Activated CD8-positive, alpha-beta memory T cell treated with anti-CD3 and anti-CD28 coated beads for 1 hour (primary cell): Measurements from ENCODE around the gene C2orf49.

Experiments
- DNase-seq, 2 donors: peaks; one replicate each; pipeline ENCODE4 v3.0.0-alpha.2; 2020; ENCODE audit warnings: low read depth in 1 of 2; ENCODE audit errors: extremely low read depth in 1 of 2

The C2orf49 gene

DNA sequence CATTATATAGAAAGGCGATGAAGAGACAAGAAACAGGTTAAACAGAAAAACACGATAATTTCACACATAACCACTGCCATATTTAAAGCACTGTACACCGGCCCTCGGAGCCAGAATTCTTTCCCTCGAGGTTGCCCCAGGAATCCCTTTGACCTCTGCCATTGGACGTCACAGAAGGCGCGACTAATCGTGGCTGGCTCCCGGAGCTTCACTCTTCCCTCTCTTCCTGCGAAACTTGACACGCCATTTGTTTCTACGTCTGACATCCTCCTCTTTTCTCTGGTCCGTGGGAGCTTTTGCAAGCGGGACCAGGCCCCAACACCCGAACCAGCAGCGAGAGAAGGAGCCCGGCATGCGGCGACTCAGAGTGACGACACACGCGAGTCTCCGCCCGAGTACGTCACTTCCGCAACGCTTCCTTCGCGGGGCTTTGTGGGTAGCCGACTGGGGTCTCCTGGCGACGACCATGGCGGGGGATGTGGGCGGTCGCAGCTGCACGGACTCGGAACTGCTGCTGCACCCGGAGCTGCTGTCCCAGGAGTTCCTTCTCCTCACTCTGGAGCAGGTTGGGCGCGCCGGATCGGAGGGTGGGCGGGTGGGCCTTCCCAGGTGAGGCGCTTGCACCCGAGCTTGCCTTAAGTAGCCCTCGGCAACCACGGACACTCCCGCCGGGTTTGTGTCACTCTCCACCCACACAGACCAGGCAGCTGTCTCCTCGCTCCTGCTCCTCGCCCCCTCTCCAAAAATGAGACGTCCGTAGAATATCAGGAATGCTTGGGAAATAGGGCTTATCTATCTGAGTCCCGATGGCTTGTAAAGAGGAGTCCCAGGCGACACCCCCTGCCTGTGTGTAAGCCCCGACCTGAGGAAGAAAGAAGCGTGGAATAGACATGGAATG is at the start of gene C2orf49:
C2orf49 (plus strand) TSS at position 419 of the 898 bp plus-strand sequence; CDS start at position 467, 48 bp downstream.
- peak; percentile 69 to 82 for DNase-seq

GRCh38 chr2:105287692-105288091 is 49.6 kb upstream of the C2orf49 start:
- DNase-seq = no peak

- no peak for DNase-seq
These were observed 49.2 kb upstream of the C2orf49 start for GRCh38 chr2:105288133-105288532.

GRCh38 chr2:105290981-105291660 is 46.2 kb upstream of the C2orf49 start:
- DNase-seq = no peak

- DNase-seq = no peak
These were observed 45.4 kb upstream of the C2orf49 start for GRCh38 chr2:105291981-105292380.

DNA sequence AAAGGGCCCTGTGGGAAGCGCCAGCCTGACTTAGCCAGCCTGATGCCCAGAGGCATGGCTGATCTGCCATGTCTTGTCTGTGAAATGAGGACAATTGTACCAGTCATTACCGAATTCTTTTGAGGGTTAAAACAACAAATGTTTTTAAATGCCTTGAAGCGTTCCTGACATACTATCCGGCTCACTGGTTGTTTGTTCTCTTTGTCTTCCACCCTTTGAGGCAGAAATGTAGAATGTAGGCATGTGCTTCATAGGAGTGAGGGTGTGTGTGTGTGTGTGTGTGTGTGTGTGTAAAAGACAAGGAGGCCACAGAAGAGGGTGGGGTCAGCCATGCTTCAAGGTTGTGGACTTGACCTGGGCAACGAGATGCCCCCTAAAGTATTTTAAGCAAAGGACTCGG is 43.3 kb upstream of the C2orf49 start:
- no peak for DNase-seq

DNA sequence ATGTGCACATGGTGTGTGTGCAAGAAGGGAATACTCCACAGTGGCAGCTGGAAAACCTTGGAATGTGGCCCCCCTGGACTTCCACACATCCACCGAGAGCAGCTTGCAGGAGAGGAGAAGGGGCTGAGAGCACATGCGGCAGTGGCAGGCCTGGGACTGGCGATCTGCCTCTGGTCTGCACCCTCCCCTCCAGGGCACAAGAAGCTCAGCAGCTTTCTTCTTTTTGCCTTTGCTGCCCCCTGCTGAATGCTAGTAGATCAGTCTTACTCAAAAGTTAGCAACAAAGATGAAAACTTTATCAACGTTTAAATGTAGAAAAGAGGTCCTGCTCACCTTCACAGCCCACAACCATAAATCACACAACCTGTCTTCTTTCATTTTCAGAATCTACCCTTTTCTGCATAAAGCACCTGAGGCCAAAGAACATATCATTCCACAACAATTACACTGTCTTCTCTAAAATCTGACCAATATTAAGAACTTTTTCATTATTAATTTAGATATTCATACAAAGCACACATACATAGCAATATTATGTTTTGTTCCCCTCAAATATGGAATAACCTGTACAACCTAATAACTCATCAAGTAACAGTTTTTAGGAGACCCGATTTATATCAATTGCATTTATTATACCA is 42.4 kb upstream of the C2orf49 start:
- no peak for DNase-seq

DNA sequence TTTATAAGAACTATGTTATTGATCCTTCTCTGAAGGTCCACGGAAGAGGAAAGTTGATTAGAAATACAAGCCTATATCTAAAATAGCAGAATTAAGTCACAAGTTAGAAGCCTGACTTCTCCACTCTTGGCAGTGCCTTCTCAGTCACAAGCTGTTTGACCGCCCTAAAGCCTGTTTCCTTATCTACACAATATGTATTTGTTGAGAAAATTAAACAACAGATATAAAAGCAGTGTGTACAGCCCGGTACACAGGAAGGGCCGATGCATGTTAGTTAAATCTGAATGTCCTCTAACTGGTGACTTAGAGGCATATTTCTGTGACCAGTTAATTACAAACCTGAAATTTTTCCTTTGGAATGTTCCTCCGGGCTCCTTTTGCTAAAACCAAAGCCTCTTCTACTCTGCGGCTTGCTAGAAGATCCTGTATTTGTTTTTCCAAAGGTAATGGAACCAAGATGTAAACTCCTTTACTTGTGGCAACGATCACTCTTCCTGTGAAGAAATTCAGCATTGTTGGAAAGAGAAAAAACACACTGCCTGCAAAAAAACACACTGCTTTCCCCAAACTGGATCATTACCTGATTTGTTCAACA is 41.2 kb upstream of the C2orf49 start:
- no peak for DNase-seq

- no peak for DNase-seq
These were observed 40.1 kb upstream of the C2orf49 start for GRCh38 chr2:105297216-105297615.

DNA sequence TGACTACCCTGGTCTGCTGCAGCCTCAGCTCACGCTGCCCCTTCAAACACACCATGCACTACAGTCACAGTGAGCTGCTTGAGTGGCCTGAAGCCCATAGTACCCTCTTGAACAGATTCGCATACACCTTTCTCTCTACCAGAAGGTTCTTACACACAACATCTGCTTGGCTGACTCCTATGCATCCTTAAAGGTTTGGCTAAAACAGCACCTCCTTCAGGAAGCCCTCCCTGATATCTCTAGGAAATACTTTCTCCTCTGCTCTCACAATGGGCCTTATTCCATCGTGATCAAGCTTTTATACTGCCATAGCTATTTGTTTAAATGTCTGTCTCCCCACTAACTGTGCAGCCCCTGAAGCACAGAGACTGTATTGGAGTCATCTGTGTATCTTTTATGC is 39.3 kb upstream of the C2orf49 start:
- no peak for DNase-seq

DNA sequence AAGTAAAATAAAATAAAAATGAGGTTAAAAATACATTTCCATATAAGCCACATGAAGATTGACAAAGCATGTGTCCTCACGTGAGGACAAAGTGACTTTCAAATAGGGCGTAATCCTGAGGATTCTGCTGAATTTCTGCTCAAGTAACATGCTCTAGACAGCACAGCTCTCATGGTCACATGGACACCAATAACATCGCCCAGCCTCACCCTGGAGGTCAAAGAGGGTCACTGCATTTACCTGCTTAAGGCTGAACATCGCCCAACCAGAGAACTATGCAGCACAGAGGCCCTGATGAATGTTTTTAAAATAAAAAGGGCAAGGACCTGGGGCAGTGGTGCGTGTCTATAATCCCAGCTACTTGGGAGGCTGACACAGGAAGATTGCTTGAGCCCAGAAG is 38.0 kb upstream of the C2orf49 start:
- no peak for DNase-seq

DNA sequence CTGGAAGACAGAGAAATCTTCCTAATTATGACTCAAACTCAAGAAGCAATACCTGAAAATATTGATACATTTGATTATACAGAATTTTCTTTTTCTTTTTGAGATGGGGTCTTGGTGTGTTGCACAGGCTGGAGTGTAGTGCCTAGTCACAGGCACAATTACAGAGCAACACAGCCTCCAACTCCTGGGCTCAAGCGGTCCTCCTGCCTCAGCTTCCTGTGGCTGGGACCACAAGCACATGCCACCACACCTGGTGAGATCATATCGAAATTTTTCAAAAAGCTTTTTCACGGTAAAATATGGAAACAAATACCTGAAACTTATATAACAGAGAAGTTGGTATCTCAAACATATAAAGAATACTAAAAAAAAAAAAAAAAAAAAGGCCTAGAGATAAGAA is 35.7 kb upstream of the C2orf49 start:
- DNase-seq = no peak

GRCh38 chr2:105307146-105307545 is 30.2 kb upstream of the C2orf49 start:
- no peak for DNase-seq

DNA sequence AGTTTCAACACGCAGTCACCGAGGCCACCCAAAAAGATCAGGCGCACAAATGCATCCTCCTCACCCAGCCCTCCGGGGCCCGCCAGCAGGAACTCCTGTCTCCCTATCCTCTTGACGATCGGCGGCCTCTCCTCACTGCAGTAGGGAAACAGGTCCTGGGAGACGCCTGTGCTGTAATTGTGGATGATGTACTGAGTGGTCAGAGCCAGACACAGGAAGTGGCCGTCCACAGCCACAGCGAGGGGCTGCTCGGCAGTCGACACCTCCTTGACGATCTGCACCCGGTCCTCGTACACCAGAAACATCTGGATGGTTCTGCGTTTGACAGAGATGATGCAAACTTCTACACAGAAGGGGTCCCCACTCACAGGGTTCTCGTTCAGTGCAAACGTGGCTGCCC is 29.8 kb upstream of the C2orf49 start:
- no peak for DNase-seq

DNA sequence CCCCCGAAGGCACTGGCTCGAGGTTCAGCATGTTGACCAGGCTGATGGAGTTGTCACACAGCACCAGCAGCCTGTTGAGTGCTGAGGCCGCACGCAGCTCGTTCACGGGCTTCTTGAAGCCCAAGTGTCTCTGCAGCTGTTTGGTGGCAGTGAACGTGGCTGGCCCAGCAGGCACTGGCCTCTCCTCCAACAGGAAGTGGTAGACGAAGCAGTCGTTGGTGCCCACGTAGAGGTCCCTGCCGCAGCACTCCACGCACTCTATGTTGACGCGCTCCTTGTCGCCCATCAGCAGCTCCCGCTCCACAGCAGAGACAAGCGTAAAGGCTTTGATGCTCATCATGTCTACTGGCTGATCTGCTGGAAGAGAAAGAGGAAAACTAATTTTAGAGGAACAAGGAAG is 29.4 kb upstream of the C2orf49 start:
- no peak for DNase-seq

DNA sequence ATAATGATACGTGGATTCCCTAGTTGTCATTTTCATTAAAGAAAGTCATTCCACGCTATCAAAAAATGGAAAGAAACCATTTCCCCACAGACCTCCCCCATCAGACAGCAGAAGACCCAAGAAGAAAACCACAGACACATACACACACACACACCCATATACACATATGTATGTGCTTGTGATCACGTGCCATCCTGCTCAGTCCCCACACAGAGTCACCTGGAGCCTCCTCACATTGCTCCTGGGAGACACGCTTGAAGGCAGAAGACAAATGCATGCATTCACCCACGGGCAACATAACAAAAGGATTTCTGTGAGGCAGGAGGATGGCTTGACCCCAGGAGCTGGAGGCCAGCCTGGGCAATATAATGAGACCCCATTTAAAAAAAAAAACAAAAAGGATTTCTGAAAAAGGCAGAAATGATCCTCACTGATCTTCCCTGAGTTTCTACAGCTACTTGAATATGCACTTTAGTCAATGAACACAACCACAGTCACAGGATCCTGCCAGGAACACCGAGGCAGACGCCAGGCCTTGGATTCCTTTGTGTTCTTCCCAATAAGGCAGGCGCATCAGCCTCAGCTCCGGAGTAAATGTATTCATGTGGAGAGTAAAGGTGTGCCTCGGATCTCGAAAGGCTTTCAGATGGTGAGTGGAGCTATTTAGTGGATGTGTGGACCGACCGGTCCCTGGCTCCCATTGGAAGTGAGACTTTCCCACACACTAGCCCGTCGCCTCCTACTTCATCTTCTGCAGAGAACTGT is 28.8 kb upstream of the C2orf49 start:
- DNase-seq = no peak

DNA sequence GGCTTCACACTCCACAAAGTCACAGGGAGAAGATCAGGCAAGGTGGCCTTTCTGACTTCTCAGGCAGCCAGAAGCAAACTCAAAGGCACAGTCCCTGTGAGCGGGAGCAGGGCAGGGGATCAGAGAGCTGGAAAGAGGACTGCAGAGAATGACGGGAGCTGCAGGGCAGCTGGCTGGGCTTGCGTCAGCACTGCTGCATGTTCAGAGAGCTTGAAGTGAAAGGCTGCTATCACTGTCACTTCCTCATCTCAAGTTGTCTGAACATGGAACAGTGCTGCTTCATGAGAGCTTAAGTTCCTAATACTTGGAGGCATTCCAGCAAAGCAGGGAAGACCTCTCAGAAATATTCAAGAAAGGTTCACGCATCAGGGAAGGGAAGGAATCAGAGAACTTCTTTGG is 28.2 kb upstream of the C2orf49 start:
- DNase-seq = no peak

DNA sequence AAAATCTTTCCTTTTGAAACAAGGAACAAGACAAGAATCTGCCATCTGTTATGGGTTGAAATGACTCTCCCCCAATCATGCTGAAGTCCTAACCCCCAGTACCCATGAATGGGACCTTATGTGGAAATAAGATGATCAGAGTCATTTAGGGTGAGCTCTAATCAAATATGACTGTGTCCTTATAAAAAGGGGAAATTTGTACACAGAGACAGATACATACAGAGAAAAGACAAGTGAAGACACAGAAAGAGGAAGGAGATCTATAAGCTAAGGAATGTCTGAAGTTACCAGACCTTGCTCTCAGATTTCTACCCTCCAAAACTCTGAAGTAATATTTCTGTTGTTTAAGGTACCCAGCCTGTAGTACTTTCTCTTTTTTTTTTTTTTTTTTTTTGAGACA is 23.5 kb upstream of the C2orf49 start:
- DNase-seq = no peak

DNA sequence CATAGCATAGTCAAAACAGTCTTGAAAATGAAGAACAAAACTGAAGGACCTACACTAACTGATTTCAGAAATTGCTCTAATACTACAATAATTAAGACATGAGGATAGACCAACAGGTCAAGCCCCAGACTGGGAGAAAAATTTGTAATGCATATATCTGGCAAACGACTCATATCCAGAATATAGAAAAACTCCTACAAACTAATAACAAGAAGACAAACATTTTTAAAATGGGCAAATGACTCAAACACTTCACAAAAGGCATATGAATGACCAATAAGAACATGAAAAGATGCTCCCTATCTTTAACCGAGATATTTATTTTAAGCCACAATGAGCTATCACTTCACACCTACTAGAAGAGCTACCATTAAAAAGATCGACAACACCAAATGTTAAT is 22.0 kb upstream of the C2orf49 start:
- no peak for DNase-seq

- no peak for DNase-seq
These were observed 19.4 kb upstream of the C2orf49 start for GRCh38 chr2:105317937-105318336.
